ENCODE measurements around the gene GRID1. TPM values are rescaled to one million over a fixed set of nuclear protein-coding genes. Genes with fewer than 3 reads are reported as not detected.

The GRID1 gene
- total and polyA plus RNA-seq, 2 experiments from 2014 or later: not detected

GRCh38 chr10:86221442-86222335, 144.9 kb downstream of the GRID1 start:
- H3K27me3 ChIP-seq (replicated peaks; ENCODE audit: insufficient read depth): no peaks in the 10 kb centered on the region
- peaks cover 7% of the 10 kb centered on the region for H3K4me1 ChIP-seq (ENCODE audit: insufficient read depth)
- H3K36me3 ChIP-seq (ENCODE audit: low read depth): no peaks in the 10 kb centered on the region
- H2AFZ ChIP-seq: no peak overlapping the region
- TF ChIP-seq EZH2 (IDR thresholded peaks at IDR 0.05; ENCODE audit: insufficient read depth, poor library complexity, severe bottlenecking): no peak
- no peak for TF ChIP-seq EZH2phosphoT487 (IDR thresholded peaks at IDR 0.05; ENCODE audit: insufficient read depth, low read depth)
- no peaks in the 10 kb centered on the region for H4K20me1 ChIP-seq (ENCODE audit: insufficient read depth)
- DNase-seq: no peak
- 46 to 49% methylated on average over 2 to 7 of the region's 7 CpGs for WGBS, 2 experiments (ENCODE audit: low coverage in 1 of 2, low lambda C conversion rate in 2 of 2, missing lambda C conversion rate in 2 of 2)
- no peak overlapping the region for H3K4me3 ChIP-seq
- H3K4me2 ChIP-seq (ENCODE audit: unreplicated experiment): no peak overlapping the region
- no peak overlapping the region for H3K27ac ChIP-seq
- no peaks in the 10 kb centered on the region for H3K9me3 ChIP-seq (ENCODE audit: low read depth)
- in situ Hi-C loops (cut with MboI): no loop called here
- H3F3A ChIP-seq (ENCODE audit: insufficient read depth): no peaks in the 10 kb centered on the region
- no peak overlapping the region for H3K9ac ChIP-seq
- H3K79me2 ChIP-seq (ENCODE audit: insufficient read depth): no peaks in the 10 kb centered on the region
- H3K9me2 ChIP-seq (ENCODE audit: insufficient read depth): no peaks in the 10 kb centered on the region

GRCh38 chr10:86220626-86221025, 146.0 kb downstream of the GRID1 start:
- Histone ChIP-seq H3K27me3 (replicated peaks; ENCODE audit: insufficient read depth) (no peaks in the 10 kb centered on the region), H3K4me2 (ENCODE audit: unreplicated experiment) (no peak overlapping the region), H3K36me3 (ENCODE audit: low read depth) (no peaks in the 10 kb centered on the region), H3K79me2 (ENCODE audit: insufficient read depth) (no peaks in the 10 kb centered on the region), H3K27ac (no peak overlapping the region), H3F3A (ENCODE audit: insufficient read depth) (no peaks in the 10 kb centered on the region), H3K9me2 (ENCODE audit: insufficient read depth) (no peaks in the 10 kb centered on the region), H3K4me1 (ENCODE audit: insufficient read depth) (peaks cover 7% of the 10 kb centered on the region), H3K4me3 (no peak overlapping the region), H4K20me1 (ENCODE audit: insufficient read depth) (no peaks in the 10 kb centered on the region), H3K9me3 (ENCODE audit: low read depth) (no peaks in the 10 kb centered on the region), H2AFZ (no peak overlapping the region), H3K9ac (no peak overlapping the region)
- no peak for DNase-seq
- TF ChIP-seq EZH2phosphoT487 (IDR thresholded peaks at IDR 0.05; ENCODE audit: insufficient read depth, low read depth) (no peak), EZH2 (IDR thresholded peaks at IDR 0.05; ENCODE audit: insufficient read depth, poor library complexity, severe bottlenecking) (no peak)
- WGBS, 2 experiments (ENCODE audit: low coverage in 1 of 2, low lambda C conversion rate in 2 of 2, missing lambda C conversion rate in 2 of 2): 54 to 73% methylated on average over 6 of the region's 6 CpGs
- in situ Hi-C loops (cut with MboI): no loop called here

GRCh38 chr10:86219271-86219670, 147.3 kb downstream of the GRID1 start:
- Histone ChIP-seq H2AFZ (no peak overlapping the region), H3K27me3 (replicated peaks; ENCODE audit: insufficient read depth) (no peaks in the 10 kb centered on the region), H3F3A (ENCODE audit: insufficient read depth) (no peaks in the 10 kb centered on the region), H3K9ac (no peak overlapping the region), H3K27ac (no peak overlapping the region), H3K79me2 (ENCODE audit: insufficient read depth) (no peaks in the 10 kb centered on the region), H3K36me3 (ENCODE audit: low read depth) (no peaks in the 10 kb centered on the region), H3K4me3 (no peak overlapping the region), H3K9me3 (ENCODE audit: low read depth) (no peaks in the 10 kb centered on the region), H3K9me2 (ENCODE audit: insufficient read depth) (no peaks in the 10 kb centered on the region), H3K4me2 (ENCODE audit: unreplicated experiment) (no peak overlapping the region), H3K4me1 (ENCODE audit: insufficient read depth) (no peaks in the 10 kb centered on the region), H4K20me1 (ENCODE audit: insufficient read depth) (no peaks in the 10 kb centered on the region)
- TF ChIP-seq EZH2 (IDR thresholded peaks at IDR 0.05; ENCODE audit: insufficient read depth, poor library complexity, severe bottlenecking) (no peak), EZH2phosphoT487 (IDR thresholded peaks at IDR 0.05; ENCODE audit: insufficient read depth, low read depth) (no peak)
- in situ Hi-C loops (cut with MboI): no loop called here
- no peak for DNase-seq
- 25 to 31% methylated on average over 8 of the region's 8 CpGs for WGBS, 2 experiments (ENCODE audit: low coverage in 1 of 2, low lambda C conversion rate in 2 of 2, missing lambda C conversion rate in 2 of 2)

- no peak overlapping the region for H3K4me3 ChIP-seq
- no peak overlapping the region for H2AFZ ChIP-seq
Measured at GRCh38 chr10:86218842-86219241, 147.8 kb downstream of the GRID1 start.

More at GRCh38 chr10:86218842-86219241, 147.8 kb downstream of the GRID1 start:
- Histone ChIP-seq H3K9me3 (ENCODE audit: low read depth) (no peaks in the 10 kb centered on the region), H4K20me1 (ENCODE audit: insufficient read depth) (no peaks in the 10 kb centered on the region), H3K9ac (no peak overlapping the region), H3K27me3 (replicated peaks; ENCODE audit: insufficient read depth) (no peaks in the 10 kb centered on the region), H3K27ac (no peak overlapping the region), H3K36me3 (ENCODE audit: low read depth) (no peaks in the 10 kb centered on the region), H3K4me2 (ENCODE audit: unreplicated experiment) (no peak overlapping the region), H3F3A (ENCODE audit: insufficient read depth) (no peaks in the 10 kb centered on the region), H3K9me2 (ENCODE audit: insufficient read depth) (no peaks in the 10 kb centered on the region), H3K4me1 (ENCODE audit: insufficient read depth) (no peaks in the 10 kb centered on the region), H3K79me2 (ENCODE audit: insufficient read depth) (no peaks in the 10 kb centered on the region)
- TF ChIP-seq EZH2 (IDR thresholded peaks at IDR 0.05; ENCODE audit: insufficient read depth, poor library complexity, severe bottlenecking): no peak
- no peak for TF ChIP-seq EZH2phosphoT487 (IDR thresholded peaks at IDR 0.05; ENCODE audit: insufficient read depth, low read depth)
- in situ Hi-C loops (cut with MboI): no loop called here
- DNase-seq: no peak
- WGBS, 2 experiments (ENCODE audit: low coverage in 1 of 2, low lambda C conversion rate in 2 of 2, missing lambda C conversion rate in 2 of 2): 41 to 45% methylated on average over 5 of the region's 5 CpGs
